Measurements from ENCODE around the gene FAM32A.

- TF ChIP-seq POLR2A (IDR thresholded peaks at IDR 0.05; ENCODE audit: low read depth, low read length) (no peak), TAF1 (IDR thresholded peaks at IDR 0.05; ENCODE audit: low read depth, low read length) (no peak), POU2F2 (IDR thresholded peaks at IDR 0.05; ENCODE audit: low read depth, low read length) (no peak), POLR2AphosphoS5 (IDR thresholded peaks at IDR 0.05; ENCODE audit: low read depth, low read length) (no peak), SPI1 (IDR thresholded peaks at IDR 0.05; ENCODE audit: low read depth, low read length) (no peak), PAX5 (IDR thresholded peaks at IDR 0.05; ENCODE audit: insufficient read depth, low read length, severe bottlenecking) (no peak)
Observed at GRCh38 chr19:16210168-16210567, 25.0 kb downstream of the FAM32A start.
